CD4-positive, alpha-beta T cell (primary cell): ENCODE measurements around the gene RAB44. TPM values are rescaled to one million over a fixed set of nuclear protein-coding genes. Genes with fewer than 3 reads are reported as not detected.

ENCODE experiments used
- ATAC-seq: fragments of 200-7000 bp; cut with Tn5 transposase; one replicate; pipeline ENCODE4 v1.10.0; 2022; ENCODE audit warnings: mild to moderate bottlenecking; ENCODE audit not compliant: poor library complexity
- CTCF ChIA-PET: fragments of 350-600 bp; sonication (Branson Sonifier 250); formaldehyde crosslinking; loops from one replicate; lab custom pipeline; 2021; ENCODE audit warnings: antibody characterized with exemption, inconsistent platforms; lab: Charles Lee
- POLR2A ChIA-PET: fragments of 350-600 bp; sonication (Branson Sonifier 250); formaldehyde crosslinking; loops from one replicate; lab custom pipeline; 2021; ENCODE audit warnings: antibody characterized with exemption, inconsistent platforms; lab: Charles Lee
- DNase-seq, 14 experiments: peaks; one replicate each; pipeline ENCODE4 v3.0.0-alpha.2; 2013 to 2020; ENCODE audit warnings: mixed read lengths in 2 of 14
- H3K27ac ChIP-seq, 2 donors: one replicate each; pipeline versions ENCODE4 v1.5.1 to v1.7.0; 2013; ENCODE audit warnings: low read length in 2 of 2, low read depth in 1 of 2, mild to moderate bottlenecking in 1 of 2
- H3K27me3 ChIP-seq, 2 experiments: 1 replicate in 1 of 2; 2 replicates in 1 of 2; pipeline versions ENCODE4 v1.6.1 to v1.7.0; 2013; ENCODE audit warnings: low read length in 2 of 2, control low read depth in 1 of 2, mild to moderate bottlenecking in 1 of 2, moderate library complexity in 1 of 2; ENCODE audit not compliant: insufficient read depth in 2 of 2, control insufficient read depth in 1 of 2
- H3K36me3 ChIP-seq: one replicate; pipeline ENCODE4 v1.6.1; 2013; ENCODE audit warnings: low read length, control low read depth; ENCODE audit not compliant: insufficient read depth
- H3K4me1 ChIP-seq: one replicate; pipeline ENCODE4 v1.6.1; 2013; ENCODE audit warnings: low read length, control low read depth; ENCODE audit not compliant: insufficient read depth
- H3K4me3 ChIP-seq: one replicate; pipeline ENCODE4 v1.5.1; 2013; ENCODE audit warnings: mild to moderate bottlenecking, low read length, moderate library complexity
- H3K9me3 ChIP-seq, 2 experiments: 1 replicate in 1 of 2; 2 replicates in 1 of 2; pipeline versions ENCODE4 v1.6.1 to v1.7.0; 2013; ENCODE audit warnings: low read length in 2 of 2, mild to moderate bottlenecking in 2 of 2, control low read depth in 1 of 2, moderate library complexity in 1 of 2; ENCODE audit not compliant: control insufficient read depth in 1 of 2, insufficient read depth in 1 of 2
- H3K27ac Mint-ChIP-seq: one replicate; pipeline ENCODE4 v1.8.0; 2020; ENCODE audit warnings: mixed read lengths
- H3K27me3 Mint-ChIP-seq: one replicate; pipeline ENCODE4 v1.8.0; 2021; ENCODE audit warnings: mixed read lengths
- H3K36me3 Mint-ChIP-seq: one replicate; pipeline ENCODE4 v1.8.0; 2021; ENCODE audit warnings: low read depth, mixed read lengths
- H3K4me1 Mint-ChIP-seq: one replicate; pipeline ENCODE4 v1.8.0; 2021; ENCODE audit warnings: low read depth, mixed read lengths
- H3K4me3 Mint-ChIP-seq: one replicate; pipeline ENCODE4 v1.8.0; 2020; ENCODE audit warnings: mild to moderate bottlenecking, mixed read lengths
- H3K9me3 Mint-ChIP-seq: one replicate; pipeline ENCODE4 v1.8.0; 2020; ENCODE audit warnings: mixed read lengths
- CTCF ChIP-seq: fragments of 200-600 bp; IDR thresholded peaks from one replicate; pipeline ENCODE4 v1.8.0; 2022; ENCODE audit warnings: antibody characterized with exemption, mild to moderate bottlenecking
- intact Hi-C, 2 experiments: fragments of 100-400 bp; cut with DNase I in 1 of 2; cut with micrococcal nuclease in 1 of 2; formaldehyde crosslinking; loops; one replicate each; pipeline versions ENCODE4 v1.15.1 to v1.9.0; 2023 to 2025; cut with DNase I, micrococcal nuclease
- total RNA-seq, 174 experiments: library from RNA in 2 of 174; stranded (reverse) in 2 of 174; gene quantifications; one replicate each; pipeline ENCODE4 v1.2.3 and lab custom pipeline; 2021 to 2026

The RAB44 gene
- total RNA-seq, 2 experiments from 2014 or later = 0.22 TPM

- H3K36me3 Mint-ChIP-seq = no peaks in the 10 kb centered on the region
- Histone ChIP-seq H3K4me3 (peak overlapping the region; percentile 12), H3K27ac (peak overlapping the region; percentile 31 to 60), H3K4me1 (peaks cover 54% of the 10 kb centered on the region), H3K9me3 (no peaks in the 10 kb centered on the region), H3K36me3 (no peaks in the 10 kb centered on the region), H3K27me3 (no peaks in the 10 kb centered on the region)
- ChIA-PET POLR2A (interaction anchor here (0.9 to 1.4 kb wide), 3 partner anchors 9 to 105 kb away, joined by 3 to 6 read pairs (median 3); partner anchors contain the start of gene PPIL1), CTCF (interaction anchor here (0.7 to 2.3 kb wide), 3 partner anchors 10 to 232 kb away, joined by 3 to 7 read pairs (median 6); no protein-coding TSS in a partner anchor)
- H3K4me3 Mint-ChIP-seq = peak overlapping the region; percentile 53
- intact Hi-C loops = no loop called here
- DNase-seq (peak in 1 of 14 experiments; percentile 13), ATAC-seq (no peak)
- H3K4me1 Mint-ChIP-seq = peaks cover 51% of the 10 kb centered on the region
- H3K27me3 Mint-ChIP-seq = no peaks in the 10 kb centered on the region
- TF ChIP-seq CTCF = no peak
- H3K27ac Mint-ChIP-seq = peak overlapping the region; percentile 78
- H3K9me3 Mint-ChIP-seq = no peaks in the 10 kb centered on the region
Measured at GRCh38 chr6:36769183-36769675, 71.6 kb downstream of the RAB44 start.

- Histone ChIP-seq H3K27me3 (no peaks in the 10 kb centered on the region), H3K4me3 (peak overlapping the region; percentile 12), H3K36me3 (no peaks in the 10 kb centered on the region), H3K27ac (peak overlapping the region; percentile 31 to 60), H3K4me1 (peaks cover 54% of the 10 kb centered on the region), H3K9me3 (no peaks in the 10 kb centered on the region)
- no peaks in the 10 kb centered on the region for H3K36me3 Mint-ChIP-seq
- no peaks in the 10 kb centered on the region for H3K27me3 Mint-ChIP-seq
- no peak for TF ChIP-seq CTCF
- H3K4me1 Mint-ChIP-seq = peaks cover 51% of the 10 kb centered on the region
- ChIA-PET POLR2A (interaction anchor here (0.9 to 1.4 kb wide), 2 partner anchors 9 to 105 kb away, joined by 3 to 6 read pairs; partner anchors contain the start of gene PPIL1), CTCF (interaction anchor here (0.8 to 2.3 kb wide), 3 partner anchors 12 to 248 kb away, joined by 4 to 7 read pairs (median 4); no protein-coding TSS in a partner anchor)
- DNase-seq = peak in 6 of 14 experiments; percentile 17 to 70 (median 43)
- intact Hi-C loops = no loop called here
- peak; percentile 31 for ATAC-seq
- peak overlapping the region; percentile 53 for H3K4me3 Mint-ChIP-seq
- no peaks in the 10 kb centered on the region for H3K9me3 Mint-ChIP-seq
- H3K27ac Mint-ChIP-seq = peak overlapping the region; percentile 78
Measured at GRCh38 chr6:36769676-36770499, 72.3 kb downstream of the RAB44 start.

GRCh38 chr6:36771145-36771544, 73.5 kb downstream of the RAB44 start:
- H3K4me3 ChIP-seq = no peak overlapping the region
- no peaks in the 10 kb centered on the region for H3K36me3 ChIP-seq
- no peaks in the 10 kb centered on the region for H3K36me3 Mint-ChIP-seq
- TF ChIP-seq CTCF = no peak
- peak overlapping the region in 1 of 2 donors; percentile 2 for H3K27ac ChIP-seq
- peak overlapping the region; percentile 78 for H3K27ac Mint-ChIP-seq
- H3K4me3 Mint-ChIP-seq = no peak overlapping the region
- CTCF ChIA-PET = no interaction called here
- no peaks in the 10 kb centered on the region for H3K27me3 ChIP-seq
- peaks cover 47% of the 10 kb centered on the region for H3K4me1 Mint-ChIP-seq
- H3K27me3 Mint-ChIP-seq = no peaks in the 10 kb centered on the region
- ATAC-seq (no peak), DNase-seq (no peak)
- POLR2A ChIA-PET = interaction anchor here (1.1 kb wide), 1 partner anchor 12 kb away, joined by 3 read pairs; no protein-coding TSS in a partner anchor
- H3K4me1 ChIP-seq = peaks cover 49% of the 10 kb centered on the region
- intact Hi-C loops = no loop called here
- H3K9me3 Mint-ChIP-seq = no peaks in the 10 kb centered on the region
- H3K9me3 ChIP-seq = no peaks in the 10 kb centered on the region
